Measurements from ENCODE around the gene MACIR.
"Not testable (repeated sequence)": the region's sequence is repeated elsewhere in the genome, so short reads cannot be mapped to it uniquely, and the experiment has no call there.

MACIR gene

GRCh38 chr5:103258368-103258956 is at the start of gene MACIR:
TSS of gene MACIR (plus strand) at chr5:103258763. CDS start at chr5:103275920, 17,157 bp downstream.
- H3K36me3 Mint-ChIP-seq: no peaks in the 10 kb centered on the region
- ATAC-seq (replicated peaks): peak; percentile 90 to 91
- peak within 1 kb of the TSS; percentile 91 for H3K27ac Mint-ChIP-seq
- no peaks in the 10 kb centered on the region for H3K9me3 Mint-ChIP-seq
- peaks cover 9 to 32% of the 10 kb centered on the region in 2 donors for H3K4me1 Mint-ChIP-seq
- peak; percentile 88 for DNase-seq
- H3K27me3 Mint-ChIP-seq: peaks cover 0 to 18% of the 10 kb centered on the region in 2 donors
- H3K4me3 Mint-ChIP-seq: peak within 1 kb of the TSS; percentile 93 to 95

GRCh38 chr5:103209065-103209464 is 49.5 kb upstream of the MACIR start:
- DNase-seq: no peak
- Mint-ChIP-seq H3K36me3 (peaks cover 27 to 53% of the 10 kb centered on the region in 2 donors), H3K9me3 (peaks cover 0 to 2% of the 10 kb centered on the region in 2 donors), H3K27ac (no peak overlapping the region), H3K4me3 (no peak overlapping the region), H3K27me3 (no peaks in the 10 kb centered on the region), H3K4me1 (peaks cover 16 to 37% of the 10 kb centered on the region in 2 donors)
- ATAC-seq (replicated peaks): no peak

- H3K27ac Mint-ChIP-seq: no peak overlapping the region
- DNase-seq: no peak
- H3K36me3 Mint-ChIP-seq: peaks cover 16 to 38% of the 10 kb centered on the region in 2 donors
- no peak for ATAC-seq (replicated peaks)
- H3K9me3 Mint-ChIP-seq: peaks cover 0 to 2% of the 10 kb centered on the region in 2 donors
- H3K4me1 Mint-ChIP-seq: peaks cover 16 to 37% of the 10 kb centered on the region in 2 donors
- no peaks in the 10 kb centered on the region for H3K27me3 Mint-ChIP-seq
- H3K4me3 Mint-ChIP-seq: no peak overlapping the region
Measured at GRCh38 chr5:103210952-103211351, 47.6 kb upstream of the MACIR start.

GRCh38 chr5:103211576-103212561 is 46.7 kb upstream of the MACIR start:
- Mint-ChIP-seq H3K4me1 (peaks cover 14 to 32% of the 10 kb centered on the region in 2 donors), H3K27me3 (no peaks in the 10 kb centered on the region), H3K27ac (no peak overlapping the region), H3K4me3 (no peak overlapping the region), H3K36me3 (peaks cover 10 to 30% of the 10 kb centered on the region in 2 donors), H3K9me3 (peaks cover 0 to 2% of the 10 kb centered on the region in 2 donors)
- DNase-seq (no peak), ATAC-seq (replicated peaks) (no peak)

- ATAC-seq (replicated peaks) (no peak), DNase-seq (no peak)
- H3K9me3 Mint-ChIP-seq: peaks cover 0 to 4% of the 10 kb centered on the region in 2 donors
- no peak overlapping the region for H3K4me3 Mint-ChIP-seq
- H3K27me3 Mint-ChIP-seq: no peaks in the 10 kb centered on the region
- no peak overlapping the region for H3K27ac Mint-ChIP-seq
- peaks cover 11 to 17% of the 10 kb centered on the region in 2 donors for H3K36me3 Mint-ChIP-seq
- peaks cover 4 to 12% of the 10 kb centered on the region in 2 donors for H3K4me1 Mint-ChIP-seq
Measured at GRCh38 chr5:103216137-103216536, 42.4 kb upstream of the MACIR start.

- DNase-seq (no peak), ATAC-seq (replicated peaks) (no peak)
- H3K27me3 Mint-ChIP-seq: no peaks in the 10 kb centered on the region
- H3K27ac Mint-ChIP-seq: no peak overlapping the region
- H3K4me1 Mint-ChIP-seq: peaks cover 4 to 6% of the 10 kb centered on the region in 2 donors
- no peak overlapping the region for H3K4me3 Mint-ChIP-seq
- peaks cover 11 to 16% of the 10 kb centered on the region in 2 donors for H3K36me3 Mint-ChIP-seq
- H3K9me3 Mint-ChIP-seq: peaks cover 0 to 4% of the 10 kb centered on the region in 2 donors
Measured at GRCh38 chr5:103216697-103217096, 41.9 kb upstream of the MACIR start.

- ATAC-seq (replicated peaks) (no peak), DNase-seq (no peak)
- Mint-ChIP-seq H3K4me3 (no peak overlapping the region), H3K4me1 (peaks cover 2% of the 10 kb centered on the region in 2 donors), H3K27me3 (no peaks in the 10 kb centered on the region), H3K36me3 (peaks cover 9 to 12% of the 10 kb centered on the region in 2 donors), H3K27ac (no peak overlapping the region), H3K9me3 (peaks cover 0 to 3% of the 10 kb centered on the region in 2 donors)
Measured at GRCh38 chr5:103217101-103217500, 41.5 kb upstream of the MACIR start.

- no peak for DNase-seq
Measured at GRCh38 chr5:103218164-103218563, 40.4 kb upstream of the MACIR start.

GRCh38 chr5:103219074-103219473 is 39.5 kb upstream of the MACIR start:
- not testable (repeated sequence) for H3K4me3 Mint-ChIP-seq; H3K4me1 Mint-ChIP-seq; H3K9me3 Mint-ChIP-seq; ATAC-seq (replicated peaks); H3K36me3 Mint-ChIP-seq; DNase-seq; H3K27me3 Mint-ChIP-seq; H3K27ac Mint-ChIP-seq

More at GRCh38 chr5:103218164-103218563, 40.4 kb upstream of the MACIR start:
- H3K27ac Mint-ChIP-seq: no peak overlapping the region
- H3K9me3 Mint-ChIP-seq: peaks cover 0 to 2% of the 10 kb centered on the region in 2 donors
- no peak overlapping the region for H3K4me3 Mint-ChIP-seq
- H3K27me3 Mint-ChIP-seq: no peaks in the 10 kb centered on the region
- peaks cover 9% of the 10 kb centered on the region in 2 donors for H3K36me3 Mint-ChIP-seq
- no peak for ATAC-seq (replicated peaks)
- no peaks in the 10 kb centered on the region for H3K4me1 Mint-ChIP-seq

- peaks cover 0 to 2% of the 10 kb centered on the region in 2 donors for H3K9me3 Mint-ChIP-seq
Measured at GRCh38 chr5:103223031-103223955, 35.3 kb upstream of the MACIR start.

GRCh38 chr5:103224118-103224893 is 34.3 kb upstream of the MACIR start:
- ATAC-seq (replicated peaks) (peak; percentile 89 to 93), DNase-seq (peak; percentile 20)
- Mint-ChIP-seq H3K27me3 (no peaks in the 10 kb centered on the region), H3K9me3 (no peaks in the 10 kb centered on the region), H3K36me3 (peaks cover 6% of the 10 kb centered on the region in 2 donors), H3K4me3 (peak overlapping the region in 1 of 2 donors; percentile 50), H3K4me1 (peaks cover 2 to 15% of the 10 kb centered on the region in 2 donors), H3K27ac (peak overlapping the region; percentile 31)

More at GRCh38 chr5:103223031-103223955, 35.3 kb upstream of the MACIR start:
- ATAC-seq (replicated peaks) (no peak), DNase-seq (no peak)
- H3K4me3 Mint-ChIP-seq: no peak overlapping the region
- H3K36me3 Mint-ChIP-seq: peaks cover 9% of the 10 kb centered on the region in 2 donors
- H3K4me1 Mint-ChIP-seq: peaks cover 2 to 8% of the 10 kb centered on the region in 2 donors
- H3K27me3 Mint-ChIP-seq: no peaks in the 10 kb centered on the region
- no peak overlapping the region for H3K27ac Mint-ChIP-seq

GRCh38 chr5:103224894-103225246 is 33.7 kb upstream of the MACIR start:
- H3K27ac Mint-ChIP-seq: no peak overlapping the region
- H3K9me3 Mint-ChIP-seq: no peaks in the 10 kb centered on the region
- no peak overlapping the region for H3K4me3 Mint-ChIP-seq
- no peak for ATAC-seq (replicated peaks)
- no peaks in the 10 kb centered on the region for H3K27me3 Mint-ChIP-seq
- H3K4me1 Mint-ChIP-seq: peaks cover 2 to 15% of the 10 kb centered on the region in 2 donors
- DNase-seq: no peak
- H3K36me3 Mint-ChIP-seq: peaks cover under 1 to 2% of the 10 kb centered on the region in 2 donors

- no peak for ATAC-seq (replicated peaks)
- peaks cover 2 to 15% of the 10 kb centered on the region in 2 donors for H3K4me1 Mint-ChIP-seq
- no peak for DNase-seq
- no peaks in the 10 kb centered on the region for H3K36me3 Mint-ChIP-seq
- no peaks in the 10 kb centered on the region for H3K9me3 Mint-ChIP-seq
- H3K27ac Mint-ChIP-seq: no peak overlapping the region
- no peak overlapping the region for H3K4me3 Mint-ChIP-seq
- no peaks in the 10 kb centered on the region for H3K27me3 Mint-ChIP-seq
Measured at GRCh38 chr5:103228061-103228460, 30.5 kb upstream of the MACIR start.

Data from stimulated activated naive B cell treated with anti-CD40 and anti-IgM and Interleukin-4, amounts not matched to agents 10 μg/mL and 1 μg/mL and 100 μg/mL, for 72 hours (primary cell).